ENCODE results near the gene CD47. TPM values are rescaled to one million over a fixed set of nuclear protein-coding genes. Genes with fewer than 3 reads are reported as not detected.

Gene CD47
- total RNA-seq, 1 experiment from 2014 or later = 42.5 TPM

DNA sequence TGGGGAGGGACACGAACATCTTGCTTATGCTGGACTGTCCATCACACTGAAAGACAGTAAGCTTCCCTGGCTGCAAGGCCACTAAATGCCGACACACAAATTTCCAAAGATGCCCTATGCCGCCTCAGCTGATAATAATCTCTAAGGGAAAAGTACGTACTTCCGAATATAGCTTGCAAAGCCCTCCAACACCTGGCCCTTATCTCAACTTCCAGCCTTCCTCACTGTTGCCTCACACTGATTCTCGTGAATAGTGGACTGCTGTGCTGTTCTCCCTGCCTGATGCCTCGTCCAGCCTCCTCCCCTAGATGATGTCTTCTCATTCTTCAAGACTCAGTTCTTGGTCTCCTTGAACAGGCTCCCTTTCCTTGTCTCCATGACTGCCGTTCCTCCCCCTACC lies 72.3 kb downstream of the CD47 start:
- no peak for ATAC-seq
- H3K9ac ChIP-seq (ENCODE audit: low read length) = no peak overlapping the region

GRCh38 chr3:108017587-108017986 lies 73.2 kb downstream of the CD47 start:
- H3K27me3 ChIP-seq (ENCODE audit: insufficient read depth, low read length) = no peaks in the 10 kb centered on the region
- no peaks in the 10 kb centered on the region for H3K9me2 ChIP-seq (ENCODE audit: insufficient read depth)
- H2AFZ ChIP-seq (ENCODE audit: low read depth, low read length, poor library complexity, severe bottlenecking) = no peak overlapping the region
- no peaks in the 10 kb centered on the region for H3K9me3 ChIP-seq (ENCODE audit: control insufficient read depth in 1 of 2, insufficient read depth in 1 of 2, low read depth in 1 of 2, low read length in 2 of 2)
- CTCF ChIA-PET = no interaction called here
- no peaks in the 10 kb centered on the region for H3K79me2 ChIP-seq (ENCODE audit: insufficient read depth, low read length)
- BruUV-seq (replicated peaks) = no TSS peak
- TF ChIP-seq CEBPB (IDR thresholded peaks at IDR 0.05; ENCODE audit: low read depth) = no peak
- no peak for TF ChIP-seq ELF1 (IDR thresholded peaks at IDR 0.05; ENCODE audit: borderline replicate concordance, low read depth)
- no peak for TF ChIP-seq EZH2 (IDR thresholded peaks at IDR 0.05)
- no peak for TF ChIP-seq SIN3A (IDR thresholded peaks at IDR 0.05; ENCODE audit: low read depth)
- TF ChIP-seq POLR2A (IDR thresholded peaks at IDR 0.05; ENCODE audit: borderline replicate concordance, extremely low read depth, insufficient read depth, insufficient read length) = no peak
- TF ChIP-seq POLR2AphosphoS5 (IDR thresholded peaks at IDR 0.05; ENCODE audit: low read depth, low read length) = no peak
- no peak for DNase-seq (ENCODE audit: low read depth, low spot score)
- no peak overlapping the region for H3K9ac ChIP-seq (ENCODE audit: low read length)
- RAD21 ChIA-PET (ENCODE audit: low non-redundant PET in 1 of 2, low total read pairs in 2 of 2, uncharacterized antibody in 2 of 2, unreplicated experiment in 2 of 2) = no interaction called here
- no peak for ATAC-seq
- H3K4me2 ChIP-seq (ENCODE audit: low read length) = no peak overlapping the region
- intact Hi-C loops (cut with micrococcal nuclease) = no loop called here
- H3K36me3 ChIP-seq (ENCODE audit: control insufficient read depth in 1 of 2, insufficient read depth in 2 of 2, low read length in 2 of 2) = no peaks in the 10 kb centered on the region
- H3K27ac ChIP-seq (ENCODE audit: low read depth, low read length) = no peak overlapping the region
- no peak overlapping the region for H3K4me3 ChIP-seq (replicated peaks in 1 of 2; ENCODE audit: low read depth in 1 of 2, low read length in 2 of 2)
- H4K20me1 ChIP-seq (ENCODE audit: insufficient read depth) = no peaks in the 10 kb centered on the region
- H3K4me1 ChIP-seq (ENCODE audit: control insufficient read depth in 1 of 2, insufficient read depth in 2 of 2, low read length in 2 of 2) = no peaks in the 10 kb centered on the region
- POLR2A ChIA-PET = no interaction called here

More for the DNA sequence above, 72.3 kb downstream of the CD47 start:
- H3K4me3 ChIP-seq (replicated peaks in 1 of 2; ENCODE audit: low read depth in 1 of 2, low read length in 2 of 2) = no peak overlapping the region
- H3K4me1 ChIP-seq (ENCODE audit: control insufficient read depth in 1 of 2, insufficient read depth in 2 of 2, low read length in 2 of 2) = no peaks in the 10 kb centered on the region
- no peak overlapping the region for H3K27ac ChIP-seq (ENCODE audit: low read depth, low read length)
- H3K36me3 ChIP-seq (ENCODE audit: control insufficient read depth in 1 of 2, insufficient read depth in 2 of 2, low read length in 2 of 2) = no peaks in the 10 kb centered on the region
- H2AFZ ChIP-seq (ENCODE audit: low read depth, low read length, poor library complexity, severe bottlenecking) = no peak overlapping the region
- H3K27me3 ChIP-seq (ENCODE audit: insufficient read depth, low read length) = no peaks in the 10 kb centered on the region
- no peaks in the 10 kb centered on the region for H3K9me2 ChIP-seq (ENCODE audit: insufficient read depth)
- no peak for DNase-seq (ENCODE audit: low read depth, low spot score)
- no peak for TF ChIP-seq CBX3 (IDR thresholded peaks at IDR 0.05; ENCODE audit: low read depth)
- intact Hi-C loops (cut with micrococcal nuclease) = no loop called here
- ChIA-PET POLR2A (no interaction called here), RAD21 (ENCODE audit: low non-redundant PET in 1 of 2, low total read pairs in 2 of 2, uncharacterized antibody in 2 of 2, unreplicated experiment in 2 of 2) (no interaction called here), CTCF (no interaction called here)
- H3K9me3 ChIP-seq (ENCODE audit: control insufficient read depth in 1 of 2, insufficient read depth in 1 of 2, low read depth in 1 of 2, low read length in 2 of 2) = no peaks in the 10 kb centered on the region
- H3K4me2 ChIP-seq (ENCODE audit: low read length) = no peak overlapping the region
- no peaks in the 10 kb centered on the region for H4K20me1 ChIP-seq (ENCODE audit: insufficient read depth)
- H3K79me2 ChIP-seq (ENCODE audit: insufficient read depth, low read length) = no peaks in the 10 kb centered on the region
- BruUV-seq (replicated peaks) = no TSS peak
